A549 (cell line): ENCODE measurements around the gene SMIM38. TPM values are rescaled to one million over a fixed set of nuclear protein-coding genes. Genes with fewer than 3 reads are reported as not detected.

ENCODE experiments used
- ATAC-seq, 2 experiments: fragments of 200-7000 bp in 1 of 2; fragments of >200 bp in 1 of 2; cut with Nextera tagmentation in 1 of 2; cut with Tn5 transposase in 1 of 2; 3 replicates each; pipeline versions ENCODE4 v1.8.0 to v1.9.1; 2018 to 2020; ENCODE audit warnings: mild to moderate bottlenecking in 1 of 2, moderate library complexity in 1 of 2
- CTCF ChIA-PET: fragments of 300-600 bp; sonication (Branson Sonifier 250); formaldehyde crosslinking; extraction: SDS; loops from one replicate; lab custom pipeline; 2021; ENCODE audit warnings: antibody characterized with exemption, inconsistent platforms; lab: Yijun Ruan, JAX
- POLR2A ChIA-PET: fragments of 350-600 bp; formaldehyde crosslinking; extraction: SDS; loops from one replicate; lab custom pipeline; 2021; ENCODE audit warnings: antibody characterized with exemption, inconsistent platforms; lab: Yijun Ruan, JAX
- DNase-seq, 2 experiments: peaks; one replicate each; pipeline versions ENCODE4 v3.0.0 to v3.0.0-alpha.2; 2011 to 2016; ENCODE audit warnings: low read depth in 1 of 2, low spot score in 1 of 2
- FAIRE-seq: peaks from 2 replicates; lab custom pipeline; 2011; peaks lifted over from hg19 to GRCh38; lab: Jason Lieb, UNC
- H3K27ac ChIP-seq, 2 experiments: fragments of >200 bp; sonication (Bioruptor Twin); formaldehyde crosslinking; 3 replicates each; pipeline ENCODE4 v1.5.1; 2016 to 2017
- H3K4me1 ChIP-seq: fragments of >200 bp; sonication (Bioruptor Twin); formaldehyde crosslinking; 3 replicates; pipeline ENCODE4 v1.6.1; 2016
- H3K4me2 ChIP-seq: fragments of >200 bp; sonication (Bioruptor Twin); formaldehyde crosslinking; 3 replicates; pipeline ENCODE4 v1.6.1; 2016
- H3K4me3 ChIP-seq: fragments of >200 bp; sonication (Bioruptor Twin); formaldehyde crosslinking; 3 replicates; pipeline ENCODE4 v1.5.1; 2016
- H3K9me3 ChIP-seq: fragments of >200 bp; sonication (Bioruptor Twin); formaldehyde crosslinking; 3 replicates; pipeline ENCODE4 v1.6.1; 2016
- GATA3 ChIP-seq: IDR thresholded peaks from 2 replicates; pipeline ENCODE4 v1.6.1; 2012; ENCODE audit warnings: borderline replicate concordance
- HES2 ChIP-seq: fragments of >200 bp; sonication (Bioruptor Twin); formaldehyde crosslinking; IDR thresholded peaks from 2 replicates; pipeline ENCODE4 v1.6.1; 2016
- JUN ChIP-seq, 2 experiments: fragments of >200 bp; sonication (Bioruptor Twin); formaldehyde crosslinking; IDR thresholded peaks; 2 replicates in 1 of 2; 3 replicates in 1 of 2; pipeline ENCODE4 v1.6.1; 2016 to 2017
- KDM1A ChIP-seq: fragments of 200-600 bp; sonication (generic); IDR thresholded peaks from 2 replicates; pipeline ENCODE4 v1.6.1; 2016; ENCODE audit warnings: low read depth, mild to moderate bottlenecking
- KDM5A ChIP-seq: fragments of 200-600 bp; sonication (generic); IDR thresholded peaks from 2 replicates; pipeline ENCODE4 v1.6.1; 2016; ENCODE audit warnings: antibody characterized with exemption, mild to moderate bottlenecking
- MAZ ChIP-seq: fragments of 150-350 bp; IDR thresholded peaks from 2 replicates; pipeline ENCODE4 v1.6.1; 2014; ENCODE audit warnings: antibody characterized with exemption, low read depth, low read length, borderline replicate concordance
- MYC ChIP-seq: IDR thresholded peaks from 2 replicates; pipeline ENCODE4 v1.6.1; 2012; ENCODE audit warnings: mild to moderate bottlenecking, inconsistent platforms, low read length, improper control_type of control experiment, borderline replicate concordance
- NFE2L2 ChIP-seq: fragments of 150-350 bp; conservative IDR thresholded peaks from 2 replicates; pipeline ENCODE4 v1.6.1; 2014; ENCODE audit warnings: low read length
- PBX3 ChIP-seq: IDR thresholded peaks from 2 replicates; pipeline ENCODE4 v1.6.1; 2012
- PHF8 ChIP-seq: fragments of 200-600 bp; sonication (generic); IDR thresholded peaks from 2 replicates; pipeline ENCODE4 v1.6.1; 2016; ENCODE audit warnings: low read depth, mild to moderate bottlenecking, antibody characterized with exemption, moderate library complexity, borderline replicate concordance
- RAD21 ChIP-seq, 2 experiments: fragments of >200 bp in 1 of 2; sonication (Bioruptor Twin) in 1 of 2; formaldehyde crosslinking in 1 of 2; IDR thresholded peaks in 1 of 2; conservative IDR thresholded peaks in 1 of 2; 2 replicates in 1 of 2; 3 replicates in 1 of 2; pipeline ENCODE4 v1.6.1; 2012 to 2018; ENCODE audit warnings: inconsistent platforms in 1 of 2
- RARB ChIP-seq: fragments of 250-450 bp; sonication (Bioruptor Pico); IDR thresholded peaks from 2 replicates; pipeline ENCODE4 v1.8.0; 2021; ENCODE audit warnings: mild to moderate bottlenecking, moderate library complexity
- RNF2 ChIP-seq: fragments of 200-600 bp; sonication (generic); IDR thresholded peaks from 2 replicates; pipeline ENCODE4 v1.6.1; 2016; ENCODE audit warnings: low read depth, mild to moderate bottlenecking, antibody characterized with exemption, moderate library complexity, borderline replicate concordance
- SREBF2 ChIP-seq: fragments of 450-650 bp; IDR thresholded peaks from 2 replicates; pipeline ENCODE4 v1.6.1; 2014; ENCODE audit warnings: mild to moderate bottlenecking, moderate library complexity
- TFCP2L1 ChIP-seq: fragments of 250-450 bp; sonication (Bioruptor Pico); IDR thresholded peaks from 2 replicates; pipeline ENCODE4 v1.5.0; 2021; ENCODE audit warnings: mild to moderate bottlenecking
- WGBS: methylation state at CpG from one replicate; pipeline ENCODE4 v1.1.6; 2017; ENCODE audit errors: missing lambda C conversion rate; 5-methylcytosine and 5-hydroxymethylcytosine counted together
- polyA plus RNA-seq, 4 experiments: library from polyadenylated mRNA; depleted of rRNA in 3 of 4; stranded (reverse); fragments of >200 nt; fragmentation: RNase III in 1 of 4; extraction: RNeasy Plus Mini Kit Qiagen cat#74134 plus additional on column Dnase treatment in 1 of 4; gene quantifications; 2 replicates in 3 of 4; 3 replicates in 1 of 4; pipeline ENCODE4 v1.2.3, GENCODE V29; 2011 to 2017
- TF ChIP-seq, protein P1 (sequence below): fragments of >200 bp; sonication (Bioruptor Twin); formaldehyde crosslinking; IDR thresholded peaks from 3 replicates; pipeline ENCODE4 v1.5.1; 2016
- TF ChIP-seq, protein P2 (sequence below): fragments of 250-450 bp; sonication (Bioruptor Pico); IDR thresholded peaks from 2 replicates; pipeline ENCODE4 v1.5.0; 2021; ENCODE audit warnings: mild to moderate bottlenecking, moderate library complexity, borderline replicate concordance

The SMIM38 gene
- polyA plus RNA-seq, 2 of the 4 experiments (the other 2 are of a cell fraction) = 0.05 to 0.08 TPM

DNA sequence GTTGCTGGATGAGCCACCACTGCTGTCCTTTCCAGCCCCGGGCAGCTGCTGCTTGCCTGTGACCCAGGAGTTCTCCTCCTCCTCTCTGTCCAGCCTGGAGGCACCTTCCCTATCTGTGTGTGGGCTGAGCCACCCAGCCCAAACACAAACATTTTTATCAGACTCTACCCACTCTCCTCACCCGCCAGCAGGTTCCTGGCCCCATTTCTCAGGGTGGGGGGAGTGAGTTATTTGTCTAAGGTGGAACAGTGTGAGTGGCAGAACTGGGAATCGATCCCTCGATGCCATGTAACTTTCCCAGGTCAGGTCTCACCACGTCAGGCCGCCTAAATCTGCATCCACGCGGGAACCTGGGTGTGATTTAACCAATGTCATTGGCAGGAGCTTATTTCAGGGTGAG is 20.8 kb upstream of the SMIM38 start:
- FAIRE-seq (no peak), ATAC-seq (no peak), DNase-seq (no peak)
- TF ChIP-seq TFCP2L1 (CRISPR knock-in tag) (no peak), PHF8 (no peak)
- Histone ChIP-seq H3K4me2 (no peak overlapping the region), H3K9me3 (peaks cover 23% of the 10 kb centered on the region), H3K4me3 (no peak overlapping the region), H3K27ac (no peak overlapping the region), H3K4me1 (peaks cover 15% of the 10 kb centered on the region)
- 91% methylated on average over 8 of the region's 8 CpGs for WGBS
- CTCF ChIA-PET = interaction anchor here (1.0 kb wide), 1 partner anchor 29 kb away, joined by 3 read pairs; no protein-coding TSS in a partner anchor
- POLR2A ChIA-PET = no interaction called here

DNA sequence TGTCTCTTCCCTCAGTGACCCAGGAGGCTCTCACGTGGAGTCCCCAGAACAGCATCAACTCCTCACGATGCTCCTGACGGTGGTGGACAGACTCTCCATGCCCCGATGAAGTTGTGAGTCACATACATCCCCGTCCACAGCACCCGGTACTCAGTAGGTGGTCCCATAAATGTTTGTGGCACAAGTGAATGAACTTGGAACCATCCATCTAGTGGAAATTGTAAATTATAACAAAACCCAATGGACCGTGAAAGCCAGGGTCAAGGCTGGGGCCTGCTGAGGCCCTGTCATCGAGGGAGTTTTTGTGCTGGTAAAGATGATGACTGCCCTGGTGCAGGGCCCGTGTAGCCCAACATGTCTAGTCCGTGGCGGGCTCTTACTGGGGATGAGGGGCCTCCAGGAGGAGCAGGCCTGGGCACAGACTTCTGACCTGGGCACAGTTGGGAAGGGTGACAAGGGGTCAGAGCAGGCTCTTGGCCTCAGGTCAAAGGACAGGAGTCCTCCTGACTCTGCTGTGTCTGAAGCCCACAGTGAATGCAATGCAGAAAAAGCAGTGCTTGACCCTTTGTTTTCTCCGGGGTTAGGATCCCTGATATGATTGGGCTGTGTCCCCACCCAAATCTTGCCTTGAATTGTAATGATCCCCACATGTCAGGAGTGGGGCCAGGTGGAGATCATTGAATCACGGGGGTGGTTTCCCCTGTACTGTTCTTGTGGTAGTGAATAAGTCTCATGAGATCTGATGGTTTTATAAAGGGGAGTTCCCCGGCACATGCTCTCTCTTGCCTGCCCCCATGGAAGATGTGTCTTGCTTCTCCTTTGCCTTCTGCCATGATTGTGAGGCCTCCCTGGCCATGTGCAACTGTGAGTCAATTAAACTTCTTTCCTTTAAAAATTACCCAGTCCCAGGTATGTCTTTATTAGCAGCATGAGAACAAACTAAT is 20.0 kb upstream of the SMIM38 start:
- Histone ChIP-seq H3K4me2 (no peak overlapping the region), H3K9me3 (peaks cover 23% of the 10 kb centered on the region), H3K4me3 (no peak overlapping the region), H3K27ac (no peak overlapping the region), H3K4me1 (peaks cover 12% of the 10 kb centered on the region)
- POLR2A ChIA-PET = no interaction called here
- CTCF ChIA-PET = interaction anchor here (1.0 to 1.2 kb wide), 2 partner anchors 12 to 29 kb away, joined by 3 read pairs; no protein-coding TSS in a partner anchor
- FAIRE-seq (no peak), DNase-seq (no peak), ATAC-seq (no peak)
- 83% methylated on average over 13 of the region's 14 CpGs for WGBS
- no peak for TF ChIP-seq PBX3
- no peak for TF ChIP-seq HES2
- TF ChIP-seq, protein P1, sequence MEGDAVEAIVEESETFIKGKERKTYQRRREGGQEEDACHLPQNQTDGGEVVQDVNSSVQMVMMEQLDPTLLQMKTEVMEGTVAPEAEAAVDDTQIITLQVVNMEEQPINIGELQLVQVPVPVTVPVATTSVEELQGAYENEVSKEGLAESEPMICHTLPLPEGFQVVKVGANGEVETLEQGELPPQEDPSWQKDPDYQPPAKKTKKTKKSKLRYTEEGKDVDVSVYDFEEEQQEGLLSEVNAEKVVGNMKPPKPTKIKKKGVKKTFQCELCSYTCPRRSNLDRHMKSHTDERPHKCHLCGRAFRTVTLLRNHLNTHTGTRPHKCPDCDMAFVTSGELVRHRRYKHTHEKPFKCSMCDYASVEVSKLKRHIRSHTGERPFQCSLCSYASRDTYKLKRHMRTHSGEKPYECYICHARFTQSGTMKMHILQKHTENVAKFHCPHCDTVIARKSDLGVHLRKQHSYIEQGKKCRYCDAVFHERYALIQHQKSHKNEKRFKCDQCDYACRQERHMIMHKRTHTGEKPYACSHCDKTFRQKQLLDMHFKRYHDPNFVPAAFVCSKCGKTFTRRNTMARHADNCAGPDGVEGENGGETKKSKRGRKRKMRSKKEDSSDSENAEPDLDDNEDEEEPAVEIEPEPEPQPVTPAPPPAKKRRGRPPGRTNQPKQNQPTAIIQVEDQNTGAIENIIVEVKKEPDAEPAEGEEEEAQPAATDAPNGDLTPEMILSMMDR = no peak
- TF ChIP-seq NFE2L2 = no peak

- ATAC-seq (no peak), FAIRE-seq (no peak), DNase-seq (no peak)
- H3K9me3 ChIP-seq = peaks cover 23% of the 10 kb centered on the region
- CTCF ChIA-PET = interaction anchor here (1.2 to 1.4 kb wide), 2 partner anchors 12 to 48 kb away, joined by 3 read pairs; no protein-coding TSS in a partner anchor
- H3K4me2 ChIP-seq = no peak overlapping the region
- no peak for TF ChIP-seq GATA3
- TF ChIP-seq MAZ = no peak
- TF ChIP-seq TFCP2L1 (CRISPR knock-in tag) = no peak
- TF ChIP-seq, protein P2, sequence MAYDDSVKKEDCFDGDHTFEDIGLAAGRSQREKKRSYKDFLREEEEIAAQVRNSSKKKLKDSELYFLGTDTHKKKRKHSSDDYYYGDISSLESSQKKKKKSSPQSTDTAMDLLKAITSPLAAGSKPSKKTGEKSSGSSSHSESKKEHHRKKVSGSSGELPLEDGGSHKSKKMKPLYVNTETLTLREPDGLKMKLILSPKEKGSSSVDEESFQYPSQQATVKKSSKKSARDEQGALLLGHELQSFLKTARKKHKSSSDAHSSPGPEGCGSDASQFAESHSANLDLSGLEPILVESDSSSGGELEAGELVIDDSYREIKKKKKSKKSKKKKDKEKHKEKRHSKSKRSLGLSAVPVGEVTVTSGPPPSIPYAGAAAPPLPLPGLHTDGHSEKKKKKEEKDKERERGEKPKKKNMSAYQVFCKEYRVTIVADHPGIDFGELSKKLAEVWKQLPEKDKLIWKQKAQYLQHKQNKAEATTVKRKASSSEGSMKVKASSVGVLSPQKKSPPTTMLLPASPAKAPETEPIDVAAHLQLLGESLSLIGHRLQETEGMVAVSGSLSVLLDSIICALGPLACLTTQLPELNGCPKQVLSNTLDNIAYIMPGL (CRISPR knock-in tag) = no peak
- no peak for TF ChIP-seq RAD21 (conservative IDR thresholded peaks at IDR 0.05 in 1 of 2, IDR thresholded peaks at IDR 0.05 in 1 of 2)
- no peak for TF ChIP-seq JUN (IDR thresholded peaks at IDR 0.05)
- no peak for TF ChIP-seq RNF2
- TF ChIP-seq KDM1A = no peak
- TF ChIP-seq KDM5A = no peak
- no peak for TF ChIP-seq MYC
- no peak for TF ChIP-seq SREBF2
- no peak for TF ChIP-seq RARB
- WGBS = 89% methylated on average over 9 of the region's 9 CpGs
- H3K4me1 ChIP-seq = peaks cover 5% of the 10 kb centered on the region
- H3K27ac ChIP-seq = no peak overlapping the region
- POLR2A ChIA-PET = no interaction called here
- H3K4me3 ChIP-seq = no peak overlapping the region
These were observed 19.3 kb upstream of the SMIM38 start for GRCh38 chr11:69136471-69136870.
